NB4 (cell line): Measurements from ENCODE around the gene SPSB1.

Source experiments
- DNase-seq: peaks from one replicate; pipeline ENCODE4 v3.0.0; 2010; ENCODE audit warnings: low read depth
- H3K4me3 ChIP-seq: one replicate; pipeline ENCODE4 v1.5.1; 2011; ENCODE audit warnings: mild to moderate bottlenecking, low read depth, low read length, moderate library complexity
- CTCF ChIP-seq: IDR thresholded peaks from one replicate; pipeline ENCODE4 v1.5.1; 2012; ENCODE audit warnings: low read depth, low read length
- MAX ChIP-seq: IDR thresholded peaks from 2 replicates; pipeline ENCODE4 v1.6.1; 2011; ENCODE audit warnings: low read depth, low read length
- MYC ChIP-seq: IDR thresholded peaks from 2 replicates; pipeline ENCODE4 v1.6.1; 2011; ENCODE audit warnings: low read depth, low read length
- POLR2A ChIP-seq: IDR thresholded peaks from 2 replicates; pipeline ENCODE4 v1.6.1; 2011; ENCODE audit warnings: mild to moderate bottlenecking; ENCODE audit not compliant: insufficient read length; ENCODE audit errors: extremely low read depth

Gene SPSB1

GRCh38 chr1:9281071-9281827 lies 11.4 kb upstream of the SPSB1 start:
- DNase-seq = no peak
- no peak overlapping the region for H3K4me3 ChIP-seq
- TF ChIP-seq CTCF (no peak), MAX (no peak), MYC (no peak)

- no peak for TF ChIP-seq MAX
- TF ChIP-seq POLR2A = no peak
- TF ChIP-seq CTCF = no peak
- TF ChIP-seq MYC = no peak
- no peak for DNase-seq
- H3K4me3 ChIP-seq = no peak overlapping the region
These were observed 10.6 kb upstream of the SPSB1 start for GRCh38 chr1:9281908-9282695.

DNA sequence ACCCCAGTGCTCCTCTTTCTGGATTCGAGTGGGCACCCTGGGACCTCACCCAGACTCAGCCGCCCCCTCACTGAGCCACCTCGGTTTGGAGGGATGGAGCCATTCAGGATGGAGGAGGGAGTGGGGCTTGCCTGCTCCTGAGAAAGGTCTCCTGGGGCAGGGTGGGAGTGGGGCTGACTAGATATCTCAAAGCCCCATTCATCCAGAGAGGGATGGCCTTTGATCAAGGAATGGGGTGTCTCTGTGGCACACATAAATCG lies 10.1 kb upstream of the SPSB1 start:
- TF ChIP-seq POLR2A = no peak
- no peak for TF ChIP-seq MAX
- TF ChIP-seq MYC = no peak
- no peak for TF ChIP-seq CTCF
- no peak overlapping the region for H3K4me3 ChIP-seq

GRCh38 chr1:9284061-9284460 lies 8.6 kb upstream of the SPSB1 start:
- TF ChIP-seq MYC (no peak), POLR2A (no peak), CTCF (no peak), MAX (no peak)
- DNase-seq = no peak
- no peak overlapping the region for H3K4me3 ChIP-seq

More for the DNA sequence above, 10.1 kb upstream of the SPSB1 start:
- DNase-seq = no peak

GRCh38 chr1:9286556-9286955 lies 6.1 kb upstream of the SPSB1 start:
- no peak for DNase-seq
- TF ChIP-seq CTCF = no peak
- TF ChIP-seq POLR2A = no peak
- no peak for TF ChIP-seq MAX
- no peak for TF ChIP-seq MYC
- no peak overlapping the region for H3K4me3 ChIP-seq
